ENCODE results near the gene HPN.
A peak's percentile ranks its signal among the peaks of the same experiment; 100 is the strongest.
"Not testable (repeated sequence)": the region's sequence is repeated elsewhere in the genome, so short reads cannot be mapped to it uniquely, and the experiment has no call there.

The HPN gene

DNA sequence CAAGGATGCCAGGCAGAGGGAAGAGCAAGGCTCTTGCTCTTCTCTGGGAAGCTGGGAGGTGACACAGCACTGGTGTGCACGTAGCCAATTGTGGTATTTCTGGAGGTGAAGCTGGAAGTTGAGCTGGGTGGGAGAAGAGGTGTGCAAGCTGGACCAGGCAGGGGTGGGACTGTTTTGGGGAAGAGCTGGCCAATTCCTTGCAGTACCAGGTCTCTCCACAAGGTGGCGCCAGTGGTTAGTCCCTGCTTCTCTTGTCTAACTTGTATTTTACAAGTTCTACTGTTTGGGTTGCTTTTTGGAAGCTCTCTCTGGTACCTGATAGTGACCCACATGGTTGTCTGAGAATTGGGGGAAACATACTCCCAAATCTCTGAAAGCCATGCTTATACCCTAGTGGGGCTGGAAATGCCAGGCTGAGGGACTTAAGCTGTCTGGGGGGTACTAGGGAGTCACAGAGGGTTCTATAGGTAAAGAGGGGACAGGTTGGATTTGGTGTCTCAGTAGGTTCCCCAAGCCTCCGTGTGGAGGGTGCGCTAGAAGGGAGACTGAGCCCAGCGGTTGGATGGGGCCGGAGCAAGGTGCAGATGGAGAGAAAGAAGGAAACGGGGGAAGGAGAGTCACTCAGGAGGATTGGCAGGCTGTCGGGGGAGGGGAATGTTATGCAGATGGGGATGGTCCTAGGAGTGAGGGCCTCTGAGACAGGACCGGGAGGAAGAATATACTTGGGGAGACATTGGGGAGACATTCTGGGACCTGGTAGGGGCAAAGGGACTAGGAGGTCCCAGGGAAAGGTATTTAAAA lies 3.0 kb downstream of the HPN start:
- no peak for DNase-seq

DNA sequence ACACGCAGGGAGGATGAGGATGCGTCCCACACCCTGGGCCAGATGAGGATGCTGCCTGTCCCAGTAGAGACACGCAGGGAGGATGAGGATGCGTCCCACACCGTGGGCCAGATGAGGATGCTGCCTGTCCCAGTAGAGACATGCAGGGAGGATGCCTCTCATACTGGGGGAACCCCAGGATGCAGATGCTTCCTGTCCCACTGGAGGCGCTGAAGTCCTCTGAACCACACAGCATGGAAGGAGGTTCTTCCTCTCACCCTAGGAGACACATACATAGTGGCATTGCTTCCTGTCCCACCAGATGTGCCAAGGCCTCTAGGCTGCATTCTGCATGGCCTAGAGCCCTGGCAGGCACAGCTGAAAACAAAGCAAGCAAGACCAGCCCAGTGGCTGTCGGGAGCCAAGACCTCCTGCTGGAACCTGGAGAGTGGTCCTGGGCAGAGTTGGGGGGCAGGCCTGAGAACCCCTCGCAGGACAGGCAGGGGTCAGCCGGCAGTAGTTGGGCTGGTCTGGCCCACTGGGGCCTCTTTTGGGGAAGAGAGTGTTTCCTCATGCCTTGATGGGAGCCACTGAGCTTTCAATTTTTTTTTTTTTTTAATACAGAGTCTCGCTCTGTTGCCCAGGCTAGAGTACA lies 4.3 kb downstream of the HPN start:
- peak; percentile 12 for DNase-seq

DNA sequence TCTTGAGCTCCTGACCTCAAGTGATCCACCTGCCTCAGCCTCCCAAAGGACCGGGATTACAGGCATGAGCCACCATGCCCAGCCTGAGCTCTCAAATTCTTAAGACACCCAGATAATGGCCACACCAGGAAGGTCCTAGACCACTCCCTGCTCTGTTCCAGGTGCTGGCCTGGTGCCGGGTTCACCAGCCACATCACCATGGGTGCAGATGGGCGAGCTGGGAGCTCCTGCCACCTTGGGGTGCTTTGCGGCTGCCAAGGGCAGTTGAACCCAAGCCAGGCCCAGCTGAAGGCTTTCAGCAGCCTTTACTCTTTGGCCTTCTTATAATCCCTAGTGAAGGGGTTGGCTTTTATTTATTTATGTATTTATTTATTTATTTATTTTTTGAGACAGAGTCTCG lies 4.9 kb downstream of the HPN start:
- DNase-seq: no peak

GRCh38 chr19:35048911-35049411 lies 7.4 kb downstream of the HPN start:
- DNase-seq: no peak

DNA sequence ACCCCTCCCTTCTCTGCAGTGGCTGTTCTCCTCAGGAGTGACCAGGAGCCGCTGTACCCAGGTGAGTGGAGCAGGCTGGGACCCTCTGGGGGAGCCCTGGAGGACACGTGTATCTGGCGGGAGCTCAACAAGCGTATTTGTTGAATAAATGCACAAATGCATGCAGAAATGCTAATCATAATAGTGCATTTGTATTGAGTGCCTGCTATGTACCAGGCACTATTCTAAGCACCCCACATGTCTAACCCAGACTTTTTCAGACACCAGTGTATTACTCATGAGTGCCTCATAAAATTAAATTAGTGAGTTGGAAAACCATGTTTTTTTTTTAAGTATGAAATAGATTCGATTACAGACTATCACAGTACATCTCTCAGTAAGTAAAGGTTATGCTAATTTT lies 7.9 kb downstream of the HPN start:
- DNase-seq: no peak

DNA sequence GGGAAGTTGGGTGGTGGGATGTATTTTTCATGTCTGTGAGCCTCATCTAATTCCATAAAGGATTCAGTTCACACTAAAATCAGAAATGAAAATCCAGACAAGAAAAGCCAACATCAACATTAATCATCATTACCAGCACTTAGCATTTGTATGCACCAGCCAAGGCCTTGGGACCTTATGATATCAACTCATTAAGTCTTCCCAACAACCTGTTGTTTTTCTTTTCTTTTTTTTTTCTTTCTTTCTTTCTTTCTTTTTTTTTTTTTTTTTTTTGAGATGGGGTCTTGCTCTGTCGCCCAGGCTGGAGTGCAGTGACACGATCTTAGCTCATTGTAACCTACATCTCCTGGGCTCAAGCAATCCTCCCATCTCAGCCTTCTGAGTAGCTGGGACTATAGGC lies 9.1 kb downstream of the HPN start:
- not testable (repeated sequence) for DNase-seq

DNA sequence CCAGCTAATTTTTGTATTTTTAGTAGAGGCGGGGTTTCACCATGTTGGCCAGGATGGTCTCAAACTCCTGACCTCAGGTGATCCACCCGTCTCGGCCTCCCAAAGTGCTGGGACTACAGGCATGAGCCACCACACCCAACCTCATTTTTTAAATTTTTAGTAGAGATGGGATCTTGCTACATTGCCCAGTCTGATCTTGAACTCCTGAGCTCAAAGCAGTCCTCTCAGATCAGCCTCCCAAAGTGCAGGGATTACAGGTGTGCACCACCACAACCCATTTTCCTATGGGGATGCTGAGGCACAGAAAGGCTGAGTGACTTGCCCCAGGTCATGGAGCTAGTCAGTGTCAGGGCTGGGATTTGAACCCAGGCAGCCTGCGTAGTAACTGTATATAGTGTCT lies 9.7 kb downstream of the HPN start:
- not testable (repeated sequence) for DNase-seq

DNA sequence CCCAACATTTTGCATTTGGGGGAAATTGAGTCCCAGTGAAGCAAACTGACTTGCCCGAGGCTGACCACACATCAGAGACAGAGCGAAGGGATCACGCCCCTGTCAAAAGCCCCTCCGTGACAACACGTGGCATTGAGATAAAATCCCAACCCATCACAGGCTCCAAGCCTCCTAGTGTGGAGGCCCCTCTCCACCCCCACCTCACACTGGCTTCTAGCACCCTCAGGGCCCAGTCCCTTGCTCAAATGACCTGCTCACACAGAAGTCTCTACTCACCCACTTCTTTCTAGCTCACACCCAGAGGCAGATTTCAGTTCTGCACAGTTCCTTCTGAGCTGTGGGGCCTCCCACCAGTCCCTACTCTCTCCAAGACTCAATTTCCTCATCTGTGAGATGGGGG lies 10.3 kb downstream of the HPN start:
- no peak for DNase-seq

GRCh38 chr19:35052599-35053190 lies 11.2 kb downstream of the HPN start:
- DNase-seq: no peak

DNA sequence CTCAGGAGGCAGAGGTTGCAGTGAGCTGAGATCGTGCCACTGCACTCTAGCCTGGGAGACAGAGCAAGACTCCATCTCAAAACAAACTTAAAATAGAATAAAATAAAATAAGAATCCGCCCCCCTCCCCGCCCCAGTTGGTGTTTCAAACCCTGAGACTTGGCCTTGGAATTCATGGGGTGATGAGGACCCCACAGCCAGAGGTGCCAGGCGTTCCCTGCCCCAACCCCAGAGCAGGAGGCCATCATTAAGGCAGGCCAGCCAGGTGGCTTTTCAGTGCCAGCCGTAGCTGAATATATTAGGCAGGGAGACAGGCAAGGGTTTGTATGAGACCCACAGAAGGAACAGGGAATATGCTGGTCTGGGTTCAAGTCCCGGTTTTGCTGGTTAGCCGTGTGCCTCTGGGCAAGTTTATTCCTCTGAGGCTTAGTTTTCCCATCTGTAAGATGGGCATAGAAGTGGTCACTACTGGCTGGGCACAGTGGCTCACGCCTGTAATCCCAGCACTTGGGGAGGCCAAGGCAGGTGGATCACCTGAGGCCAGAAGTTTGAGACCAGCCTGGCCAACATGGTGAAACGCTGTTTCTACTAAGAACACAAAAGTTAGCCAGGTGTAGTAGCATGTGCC lies 12.3 kb downstream of the HPN start:
- no peak for DNase-seq

GRCh38 chr19:35054626-35055025 lies 13.1 kb downstream of the HPN start:
- DNase-seq: no peak

DNA sequence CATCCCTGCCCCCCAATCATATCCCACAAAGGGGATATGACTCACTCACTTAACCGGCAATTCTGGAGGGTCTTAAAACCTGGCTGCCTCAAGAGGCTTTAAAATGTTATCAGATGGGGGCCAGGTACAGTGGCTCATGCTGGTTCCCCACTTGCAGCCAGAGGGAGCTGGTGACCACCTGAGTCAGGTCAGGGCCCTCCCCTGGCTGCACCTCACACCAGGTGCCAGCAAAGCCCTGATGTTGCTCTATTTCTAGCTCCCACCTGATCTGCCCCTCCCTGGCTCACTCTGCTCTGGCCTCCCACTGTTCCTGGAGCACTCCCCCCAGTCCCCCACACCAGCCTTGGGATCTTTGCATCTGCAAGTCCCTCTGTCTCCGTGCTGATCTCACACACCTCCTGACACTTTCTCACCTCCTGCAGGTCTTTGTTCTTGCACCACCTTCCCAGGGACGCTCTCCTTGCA lies 14.2 kb downstream of the HPN start:
- DNase-seq: no peak

- no peak for DNase-seq
Measured at GRCh38 chr19:35056513-35057063, 15.1 kb downstream of the HPN start.

- DNase-seq: no peak
Measured at GRCh38 chr19:35058370-35058769, 16.8 kb downstream of the HPN start.

GRCh38 chr19:35059006-35059798 lies 17.7 kb downstream of the HPN start:
- no peak for DNase-seq

DNA sequence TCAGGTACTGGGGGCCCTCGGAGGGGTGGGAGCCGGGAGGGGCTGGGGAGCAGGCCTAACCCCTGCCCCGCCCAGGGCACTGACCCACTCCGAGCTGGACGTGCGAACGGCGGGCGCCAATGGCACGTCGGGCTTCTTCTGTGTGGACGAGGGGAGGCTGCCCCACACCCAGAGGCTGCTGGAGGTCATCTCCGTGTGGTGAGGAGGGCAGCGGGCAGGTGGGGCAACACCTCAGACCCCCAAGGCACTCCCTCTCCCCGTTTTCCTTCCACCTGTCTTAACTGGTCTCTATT lies 18.2 kb downstream of the HPN start:
- no peak for DNase-seq

- DNase-seq: no peak
Measured at GRCh38 chr19:35060160-35060855, 18.8 kb downstream of the HPN start.

DNA sequence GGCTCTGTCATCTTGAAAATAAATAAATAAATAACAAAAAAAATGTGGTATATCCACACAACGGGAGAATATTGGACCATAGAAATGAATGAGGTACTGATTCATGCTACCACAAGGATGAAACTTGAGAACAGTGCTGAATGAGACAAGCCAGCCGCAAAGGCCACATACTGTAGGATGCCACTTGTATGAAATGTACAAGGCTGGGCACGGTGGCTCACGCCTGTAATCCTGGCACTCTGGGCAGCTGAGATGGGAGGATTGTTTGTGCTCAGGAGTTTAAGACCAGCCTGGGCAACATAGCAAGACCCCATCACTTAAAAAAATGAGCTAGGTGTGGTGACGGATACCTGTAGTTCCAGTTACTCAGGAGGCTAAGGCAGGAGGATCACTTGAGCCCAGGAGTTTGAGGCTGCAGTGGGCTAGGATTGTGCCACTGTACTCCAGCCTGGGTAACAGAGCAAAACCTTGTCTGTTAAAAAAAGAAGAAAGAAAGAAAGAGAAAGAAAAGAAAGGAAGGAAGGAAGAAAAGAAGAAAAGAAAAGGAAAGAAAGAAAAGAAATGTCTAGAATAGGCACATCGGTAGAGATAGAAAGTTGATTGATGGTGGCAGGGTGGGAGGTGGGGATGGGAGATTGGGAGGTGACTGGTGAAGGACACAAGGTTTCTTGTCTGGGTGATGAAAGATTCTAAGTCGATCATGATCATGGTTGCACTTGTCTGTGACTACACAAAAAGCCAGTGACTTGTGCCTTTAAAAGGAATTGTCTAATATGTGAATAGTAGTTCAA lies 20.3 kb downstream of the HPN start:
- DNase-seq: no peak

DNA sequence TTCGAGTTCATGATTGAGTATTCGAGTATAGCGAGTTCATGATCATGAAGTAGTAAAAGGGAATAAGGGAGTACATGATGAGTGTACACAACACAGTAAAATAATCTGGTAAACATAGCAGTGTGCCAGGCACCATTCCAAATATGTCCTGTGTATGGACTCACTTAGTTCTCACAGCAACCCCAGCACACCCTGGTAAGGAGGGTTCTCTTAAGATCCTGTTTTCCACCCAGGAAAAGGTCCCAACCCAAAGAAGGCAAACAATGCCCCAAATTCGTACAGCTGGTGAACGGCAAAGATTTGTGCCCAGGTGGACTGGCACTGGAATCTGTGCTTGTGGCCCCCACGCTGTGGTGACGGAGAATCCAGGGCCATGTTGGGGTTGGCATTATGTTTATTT lies 21.4 kb downstream of the HPN start:
- DNase-seq: no peak

DNA sequence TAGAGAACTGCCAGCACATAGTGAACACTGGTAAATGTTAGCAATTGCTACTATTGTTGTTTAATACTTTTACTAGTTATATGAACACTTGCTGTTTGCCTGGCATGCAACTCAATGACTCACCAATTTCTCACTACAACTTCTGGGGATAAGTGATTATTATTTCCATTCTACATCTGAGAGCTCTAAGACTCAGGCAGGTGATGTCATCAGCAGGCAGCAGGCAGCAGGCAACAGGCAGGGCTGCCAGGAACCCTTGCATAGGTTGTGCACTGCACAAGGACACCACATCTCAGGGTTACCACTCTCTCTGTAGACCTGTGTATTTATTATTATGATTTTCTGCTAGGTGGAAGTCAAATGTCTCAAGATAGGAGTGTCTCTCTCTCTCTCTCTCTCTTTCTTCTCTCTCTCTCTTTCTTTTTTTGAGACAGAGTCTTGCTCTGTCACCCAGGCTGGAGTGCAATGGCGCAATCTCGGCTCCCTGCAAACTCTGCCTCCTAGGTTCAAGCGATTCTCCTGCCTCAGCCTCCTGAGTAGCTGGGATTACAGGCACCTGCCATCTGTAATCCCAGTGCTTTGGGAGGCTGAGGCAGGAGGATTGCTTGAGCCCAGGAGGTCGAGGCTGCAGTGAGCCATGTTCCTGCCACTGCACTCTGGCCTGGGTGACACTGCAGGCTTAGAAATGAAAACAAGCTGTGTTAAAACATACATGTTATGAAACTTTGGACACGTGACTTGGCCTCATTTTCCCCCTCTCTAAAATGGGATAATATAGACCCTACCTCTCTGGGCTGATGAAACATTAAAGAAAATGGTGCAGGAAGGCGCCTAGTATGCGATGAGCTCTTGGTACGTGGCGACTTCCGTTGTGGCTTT lies 22.7 kb downstream of the HPN start:
- DNase-seq: no peak
